ENCODE data around the gene PLD4. TPM values are rescaled to one million over a fixed set of nuclear protein-coding genes. Genes with fewer than 3 reads are reported as not detected.
A peak's percentile ranks its signal among the peaks of the same experiment; 100 is the strongest.

PLD4 gene
- total RNA-seq, 1 donor, result 0.09 TPM

DNA sequence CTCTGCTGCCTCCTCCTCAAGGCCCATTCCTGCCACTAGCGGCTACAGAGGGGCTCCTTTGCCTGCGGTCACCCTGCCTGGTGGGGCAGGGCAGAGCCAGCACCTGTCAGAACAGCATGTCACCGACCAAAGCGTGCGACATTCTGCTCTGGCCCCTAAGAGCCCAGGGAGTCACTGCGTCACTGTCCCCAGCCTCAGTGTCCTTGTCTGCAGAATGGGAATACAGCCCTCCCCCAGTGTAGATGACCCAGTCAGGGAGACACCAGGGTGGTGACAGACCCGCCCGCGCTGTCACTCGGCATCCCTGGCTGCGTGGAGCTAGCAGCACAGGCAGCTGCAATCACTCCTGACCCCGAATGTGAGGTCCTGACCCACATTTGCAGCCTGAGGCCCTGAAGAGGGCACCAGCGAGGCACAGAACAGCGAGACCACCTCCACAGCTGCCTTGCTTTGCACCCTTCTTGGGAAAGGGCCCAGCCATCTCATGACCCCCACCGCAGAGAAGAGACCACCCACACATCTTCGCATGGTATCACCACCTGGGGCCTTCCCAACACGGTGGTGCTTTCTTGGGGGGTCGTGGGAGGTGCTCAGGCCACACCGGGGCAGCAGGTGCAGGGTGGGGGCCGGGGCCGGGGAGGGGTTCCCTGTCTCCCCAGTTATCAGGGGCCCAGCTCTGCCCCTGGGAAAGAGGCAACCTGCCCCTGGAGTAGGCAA is 51.0 kb downstream of the PLD4 start:
- DNase-seq (ENCODE audit: low read depth), result no peak
- TF ChIP-seq, protein P1, sequence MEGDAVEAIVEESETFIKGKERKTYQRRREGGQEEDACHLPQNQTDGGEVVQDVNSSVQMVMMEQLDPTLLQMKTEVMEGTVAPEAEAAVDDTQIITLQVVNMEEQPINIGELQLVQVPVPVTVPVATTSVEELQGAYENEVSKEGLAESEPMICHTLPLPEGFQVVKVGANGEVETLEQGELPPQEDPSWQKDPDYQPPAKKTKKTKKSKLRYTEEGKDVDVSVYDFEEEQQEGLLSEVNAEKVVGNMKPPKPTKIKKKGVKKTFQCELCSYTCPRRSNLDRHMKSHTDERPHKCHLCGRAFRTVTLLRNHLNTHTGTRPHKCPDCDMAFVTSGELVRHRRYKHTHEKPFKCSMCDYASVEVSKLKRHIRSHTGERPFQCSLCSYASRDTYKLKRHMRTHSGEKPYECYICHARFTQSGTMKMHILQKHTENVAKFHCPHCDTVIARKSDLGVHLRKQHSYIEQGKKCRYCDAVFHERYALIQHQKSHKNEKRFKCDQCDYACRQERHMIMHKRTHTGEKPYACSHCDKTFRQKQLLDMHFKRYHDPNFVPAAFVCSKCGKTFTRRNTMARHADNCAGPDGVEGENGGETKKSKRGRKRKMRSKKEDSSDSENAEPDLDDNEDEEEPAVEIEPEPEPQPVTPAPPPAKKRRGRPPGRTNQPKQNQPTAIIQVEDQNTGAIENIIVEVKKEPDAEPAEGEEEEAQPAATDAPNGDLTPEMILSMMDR (IDR thresholded peaks at IDR 0.05; ENCODE audit: insufficient read depth, low read length), result no peak
- no peak overlapping the region for H3K4me3 ChIP-seq (ENCODE audit: low read depth, low read length)

DNA sequence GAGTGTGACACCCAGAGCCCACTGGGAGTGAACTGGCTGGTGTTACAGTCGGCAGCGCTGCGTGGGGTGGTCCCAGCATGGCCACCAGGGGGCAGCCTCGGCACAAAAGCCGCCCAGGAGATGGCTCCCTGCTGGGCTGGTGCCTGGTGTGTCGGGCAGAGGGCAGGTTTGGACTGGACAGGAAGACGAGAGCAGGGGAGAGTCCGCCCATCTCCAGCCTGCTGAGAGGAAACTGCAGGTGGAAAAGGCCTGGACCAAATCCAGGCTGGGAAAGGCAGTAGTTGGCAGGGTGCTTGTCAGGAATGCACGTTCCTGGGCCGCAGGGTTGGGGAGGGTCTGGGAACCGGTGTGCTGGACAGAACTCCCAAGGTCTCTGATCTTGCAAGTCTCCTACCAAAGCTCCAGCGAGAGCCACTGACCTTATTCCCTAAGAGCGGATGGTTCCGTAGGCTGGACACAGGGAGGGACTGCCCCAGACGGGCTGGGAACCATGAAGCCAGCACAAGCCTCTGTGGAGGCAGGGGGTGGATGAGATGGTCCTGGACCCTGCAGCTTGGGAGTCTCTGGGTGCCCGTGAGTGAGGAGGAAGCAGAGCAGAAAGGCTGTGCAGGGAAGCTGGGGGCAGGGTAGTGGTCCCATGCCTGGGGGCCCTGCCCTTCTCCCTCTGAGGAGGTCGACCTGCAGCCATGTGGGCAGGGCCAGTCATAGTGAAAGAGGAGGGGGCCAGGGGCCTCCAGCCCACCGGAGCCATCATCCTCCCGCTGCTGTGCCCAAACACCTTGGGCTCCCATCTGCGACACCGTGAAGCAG is 51.7 kb downstream of the PLD4 start:
- no peak overlapping the region for H3K4me3 ChIP-seq (ENCODE audit: low read depth, low read length)
- TF ChIP-seq, protein P1 (IDR thresholded peaks at IDR 0.05; ENCODE audit: insufficient read depth, low read length), result peak; percentile 87
- DNase-seq (ENCODE audit: low read depth), result peak; percentile 79

DNA sequence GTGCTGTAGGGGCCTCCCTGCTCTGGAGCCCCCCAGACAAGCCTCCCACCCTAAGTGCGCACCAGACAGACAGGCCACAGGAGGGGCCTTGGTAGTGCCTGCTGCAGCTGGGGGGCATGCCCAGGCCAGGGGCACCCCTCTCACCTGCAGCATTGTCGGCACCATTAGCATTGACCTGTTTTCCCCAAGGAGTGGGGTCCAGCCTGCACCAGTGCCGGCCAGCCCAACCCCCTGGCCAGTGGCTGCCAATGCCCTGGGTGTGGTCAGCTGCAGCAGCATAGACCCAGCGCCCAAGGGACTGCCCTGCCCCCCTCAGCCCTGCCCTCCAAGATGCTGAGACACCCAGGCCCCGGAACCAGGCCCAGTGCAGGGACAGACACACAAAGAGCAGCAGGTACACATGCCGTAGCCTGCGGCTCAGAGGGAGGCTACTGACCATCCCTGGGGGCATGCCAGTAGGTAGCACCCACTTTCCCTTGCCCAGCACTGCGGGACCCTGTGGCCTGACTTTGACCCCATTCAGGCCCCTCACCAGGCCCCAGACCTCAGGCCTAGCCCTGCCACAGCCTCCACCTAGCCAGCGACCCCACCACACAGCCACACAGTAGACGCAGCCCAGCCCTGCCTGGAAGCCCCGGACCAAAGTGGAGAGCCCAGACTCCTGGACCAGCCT is 52.5 kb downstream of the PLD4 start:
- peak overlapping the region; percentile 68 for H3K4me3 ChIP-seq (ENCODE audit: low read depth, low read length)

GRCh38 chr14:104977681-104978653 is 53.3 kb downstream of the PLD4 start, which contains the start of gene AHNAK2:
Gene AHNAK2 (minus strand): TSS chr14:104978374. CDS start chr14:104978237, 137 bp downstream.
- peak; percentile 65 for DNase-seq (ENCODE audit: low read depth)
- H3K4me3 ChIP-seq (ENCODE audit: low read depth, low read length), result peak within 1 kb of the TSS; percentile 68
- TF ChIP-seq, protein P1 (IDR thresholded peaks at IDR 0.05; ENCODE audit: insufficient read depth, low read length), result no peak

More for the DNA sequence above, 52.5 kb downstream of the PLD4 start:
- TF ChIP-seq, protein P1 (IDR thresholded peaks at IDR 0.05; ENCODE audit: insufficient read depth, low read length), result no peak
- DNase-seq (ENCODE audit: low read depth), result no peak

- no peak for DNase-seq (ENCODE audit: low read depth)
- TF ChIP-seq, protein P1 (IDR thresholded peaks at IDR 0.05; ENCODE audit: insufficient read depth, low read length), result no peak
- H3K4me3 ChIP-seq (ENCODE audit: low read depth, low read length), result peak overlapping the region; percentile 46
Observed at GRCh38 chr14:104978746-104979691, 54.3 kb downstream of the PLD4 start.

Measured in fibroblast of the aortic adventitia (primary cell).